HepG2 (cell line): ENCODE data around the gene STIM1. TPM values are rescaled to one million over a fixed set of nuclear protein-coding genes. Genes with fewer than 3 reads are reported as not detected.

ENCODE experiments used
- EED ChIP-seq: sonication (generic); formaldehyde crosslinking; IDR thresholded peaks from 2 replicates; pipeline ENCODE4 v1.5.0; 2020; ENCODE audit warnings: mild to moderate bottlenecking, missing genetic modification reagents
- HNF1B ChIP-seq: sonication (generic); formaldehyde crosslinking; IDR thresholded peaks from 2 replicates; pipeline ENCODE4 v1.5.1; 2020; ENCODE audit warnings: mild to moderate bottlenecking, moderate library complexity, missing genetic modification reagents
- ZBTB40 ChIP-seq, 2 experiments: fragments of 450-650 bp in 1 of 2; sonication (generic) in 1 of 2; formaldehyde crosslinking in 1 of 2; IDR thresholded peaks; 2 replicates each; pipeline versions ENCODE4 v1.6.1 to v1.8.0; 2016 to 2022; ENCODE audit warnings: antibody characterized with exemption in 1 of 2, mild to moderate bottlenecking in 1 of 2, missing genetic modification reagents in 1 of 2
- ZNF253 ChIP-seq: sonication (generic); formaldehyde crosslinking; IDR thresholded peaks from 2 replicates; pipeline ENCODE4 v1.8.0; 2022; ENCODE audit warnings: mild to moderate bottlenecking, missing genetic modification reagents, borderline replicate concordance
- polyA plus RNA-seq, 8 experiments: library from polyadenylated mRNA; depleted of rRNA in 3 of 8; stranded (reverse) in 7 of 8; unstranded in 1 of 8; fragments of >200 nt; fragmentation: Illumina TruSeq in 4 of 8; extraction: Trizol in 4 of 8; gene quantifications; 2 replicates each; pipeline versions ENCODE4 v1.2.1 to v1.2.3, GENCODE V29; 2011 to 2016; ENCODE audit warnings: low read depth in 4 of 8, missing spikeins in 1 of 8, mixed read lengths in 1 of 8; ENCODE audit not compliant: insufficient read depth in 1 of 8
- total RNA-seq, 5 experiments: library from RNA; depleted of rRNA; stranded (reverse); fragments of >200 nt; fragmentation: Illumina TruSeq; extraction: Trizol; gene quantifications; 2 replicates each; pipeline ENCODE4 v1.2.3, GENCODE V29; 2016; ENCODE audit warnings: low read depth in 1 of 5

The STIM1 gene
- total and polyA plus RNA-seq, 2 of the 13 experiments (the other 11 are each of a cell fraction or from before 2014, with no cell fraction given): 19.2 to 28.5 TPM

GRCh38 chr11:3964935-3965604 lies 109.6 kb downstream of the STIM1 start (continued):
- peak; percentile 45 for TF ChIP-seq ZBTB40 (IDR thresholded peaks at IDR 0.05)
- peak; percentile 86 for TF ChIP-seq ZBTB40 (CRISPR knock-in tag; IDR thresholded peaks at IDR 0.05)
- no peak for TF ChIP-seq EED (CRISPR knock-in tag)
- no peak for TF ChIP-seq HNF1B (CRISPR knock-in tag)
- no peak for TF ChIP-seq ZNF253 (CRISPR knock-in tag)
- TF ChIP-seq, all 625 proteins: peak for 2
